Stimulated activated CD8-positive, alpha-beta memory T cell treated with anti-CD3 and anti-CD28 coated beads, Interleukin-12 subunit alpha, Interleukin-12 subunit beta, amount 100 ng/mL, for 4 hours (primary cell): ENCODE results near the gene MACROD2.

Experiments
- DNase-seq: peaks from one replicate; pipeline ENCODE4 v3.0.0-alpha.2; 2020; ENCODE audit warnings: low read depth

MACROD2 gene

DNA sequence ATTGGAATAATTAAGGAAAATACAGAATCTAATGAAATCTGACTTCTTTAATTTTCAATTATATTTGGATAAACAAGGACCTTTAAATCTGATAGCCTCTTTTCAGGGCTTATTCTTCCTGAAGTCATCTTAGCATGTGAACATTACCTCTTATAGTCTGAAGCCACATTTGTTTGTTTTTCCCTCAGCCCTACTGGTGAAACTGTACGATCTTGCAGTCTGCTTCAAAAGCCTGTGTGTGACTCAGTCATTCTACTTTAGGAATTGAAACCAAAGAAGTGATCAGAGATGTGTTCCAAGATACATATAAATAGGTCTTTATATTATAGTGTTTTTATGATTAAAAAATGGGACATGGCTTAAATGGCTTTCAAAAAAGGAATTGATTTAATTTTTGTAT, 67.5 kb downstream of the MACROD2 start:
- DNase-seq = no peak

DNA sequence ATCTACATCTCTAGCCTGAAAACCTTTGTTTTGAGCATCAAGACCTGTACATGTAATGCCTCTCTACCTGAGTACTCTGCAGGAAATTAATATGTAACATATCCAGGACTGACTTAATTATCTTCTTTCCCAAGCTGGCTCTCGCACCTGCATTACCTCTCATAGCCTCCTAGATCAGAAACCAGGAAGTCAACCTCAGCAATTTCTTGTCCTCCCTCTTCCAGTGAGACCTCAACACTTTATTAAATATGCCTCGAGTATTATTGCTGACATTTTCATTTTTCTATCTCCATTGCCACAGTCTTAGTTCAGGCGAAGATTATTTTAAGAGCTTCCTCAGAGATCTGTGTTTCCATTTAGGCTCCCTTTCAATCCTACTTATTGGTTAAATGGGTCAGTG, 69.0 kb downstream of the MACROD2 start:
- DNase-seq = no peak

DNA sequence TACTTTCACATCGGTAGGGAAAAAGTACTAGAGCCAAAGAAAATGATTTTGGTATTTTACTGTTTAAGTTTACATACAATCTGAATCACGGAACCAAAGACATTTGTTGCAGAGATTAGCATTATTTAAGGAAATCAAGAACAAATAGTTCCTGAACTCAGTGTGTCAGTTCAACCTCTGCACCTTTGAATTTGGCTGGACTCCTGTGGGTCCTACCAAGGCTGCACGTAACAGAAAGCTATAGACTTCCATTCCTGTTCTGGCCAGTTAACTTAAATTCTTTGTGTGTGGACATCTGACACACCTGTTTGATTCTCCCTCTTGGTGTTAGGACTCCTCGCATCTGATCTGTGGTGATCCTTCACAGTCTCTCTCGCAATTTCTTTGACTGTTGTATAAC, 69.6 kb downstream of the MACROD2 start:
- DNase-seq = no peak

GRCh38 chr20:14065774-14066173, 70.5 kb downstream of the MACROD2 start:
- DNase-seq = no peak

- DNase-seq = no peak
Measured at GRCh38 chr20:14067603-14068002, 72.3 kb downstream of the MACROD2 start.

DNA sequence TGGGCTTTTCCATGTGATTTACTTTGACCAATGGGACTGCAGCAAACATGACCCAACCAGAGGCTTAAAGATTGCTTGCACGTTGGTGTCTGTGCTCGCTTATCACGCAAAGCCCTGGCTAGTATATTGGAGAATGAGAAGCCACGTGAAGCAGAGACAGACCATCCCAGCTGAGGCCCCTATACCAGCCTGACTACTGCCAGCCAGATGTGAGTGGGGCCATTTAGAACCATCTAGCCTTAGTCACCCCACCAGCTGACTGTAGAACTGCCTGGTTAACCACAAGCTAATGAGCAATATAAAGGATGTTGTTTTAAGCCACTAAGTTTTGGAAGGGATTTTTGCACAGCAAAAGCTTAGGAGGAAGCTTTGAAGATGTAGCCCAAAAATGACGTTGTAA, 74.5 kb downstream of the MACROD2 start:
- DNase-seq = no peak

DNA sequence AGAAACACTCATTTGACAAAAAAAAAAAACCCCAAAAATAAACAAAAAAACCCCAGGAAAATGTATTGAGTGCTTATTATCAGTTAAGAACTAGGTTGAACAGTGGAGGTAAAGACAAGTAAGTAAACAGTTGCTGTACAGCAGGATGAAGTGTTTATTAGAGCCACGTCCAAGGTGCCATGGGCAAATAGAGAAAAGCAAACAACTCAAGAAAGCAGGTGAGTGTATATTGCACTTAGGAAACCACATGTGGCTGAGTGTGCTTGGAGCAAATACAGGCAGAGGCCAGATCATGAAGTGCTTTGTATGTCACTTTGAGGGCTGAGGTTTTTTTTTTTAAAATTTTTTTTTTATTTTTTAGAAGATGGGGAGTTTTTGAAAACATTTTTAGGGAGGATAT, 98.3 kb downstream of the MACROD2 start:
- DNase-seq = no peak

GRCh38 chr20:14098261-14098660, 102.9 kb downstream of the MACROD2 start:
- DNase-seq = no peak

- DNase-seq = no peak
Measured at GRCh38 chr20:14113416-14113815, 118.1 kb downstream of the MACROD2 start.

DNA sequence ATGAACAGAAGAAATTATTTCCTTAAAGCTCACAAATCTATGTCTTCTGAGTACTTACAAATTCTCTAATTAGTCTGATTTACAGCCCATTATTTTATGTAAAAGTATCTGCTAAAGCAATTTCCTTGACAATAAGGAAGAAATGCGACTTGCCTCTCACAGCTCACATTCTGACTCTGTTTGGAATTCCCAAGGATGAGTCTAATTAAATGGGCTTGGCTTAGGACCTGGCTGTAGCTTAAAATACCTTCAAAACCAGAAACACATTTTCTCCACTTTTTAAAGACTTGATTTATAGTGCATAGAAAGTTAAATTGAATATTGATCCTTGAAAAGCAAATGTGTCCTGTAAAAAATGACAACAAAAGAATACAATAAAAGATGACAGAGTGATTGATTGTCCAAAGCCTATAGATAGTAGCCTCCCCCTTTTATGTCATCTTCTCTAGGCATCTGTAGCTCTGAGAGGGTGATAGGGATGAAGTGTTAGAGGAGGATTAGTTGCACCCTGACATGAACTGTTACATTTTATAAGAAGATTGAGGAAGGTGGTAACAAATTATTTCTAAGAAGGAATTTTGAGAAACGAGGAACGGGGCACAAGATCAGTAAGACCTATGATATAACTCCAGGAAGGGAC, 118.9 kb downstream of the MACROD2 start:
- no peak for DNase-seq

- no peak for DNase-seq
Measured at GRCh38 chr20:14116037-14116436, 120.7 kb downstream of the MACROD2 start.

GRCh38 chr20:14117768-14118167, 122.5 kb downstream of the MACROD2 start:
- DNase-seq = no peak

- DNase-seq = no peak
Measured at GRCh38 chr20:14126856-14127255, 131.5 kb downstream of the MACROD2 start.

DNA sequence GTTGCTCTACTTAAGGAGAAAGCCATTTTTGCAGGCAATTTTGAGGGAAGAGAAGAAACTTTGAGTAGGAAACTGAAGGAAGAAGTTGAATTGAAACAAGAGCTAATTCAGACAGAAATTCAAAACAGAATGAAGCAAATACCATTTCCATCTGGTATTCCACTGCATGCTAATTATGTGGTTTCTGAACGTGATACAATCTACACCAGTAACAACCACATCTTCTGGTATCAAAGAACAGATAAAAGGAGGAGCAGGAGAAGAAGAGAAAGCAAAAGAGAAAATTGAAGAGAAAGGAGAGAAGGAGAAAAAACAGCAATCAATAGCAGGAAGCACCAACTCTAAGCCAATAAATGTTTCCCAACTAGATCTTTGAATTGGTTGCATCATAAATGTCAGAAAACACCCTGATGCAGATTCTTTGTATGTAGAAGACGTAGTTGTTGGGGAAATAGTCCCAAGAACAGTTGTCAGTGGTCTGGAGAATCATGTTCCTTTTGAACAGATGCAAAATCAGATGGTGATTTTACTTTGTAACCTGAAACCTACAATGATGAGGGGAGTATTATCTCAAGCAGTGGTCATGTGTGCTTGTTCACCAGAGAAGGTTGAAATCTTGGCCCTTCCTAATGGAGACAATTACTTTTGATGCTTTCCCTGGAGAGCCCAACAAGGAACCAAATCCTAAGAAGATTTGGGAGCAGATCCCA, 132.4 kb downstream of the MACROD2 start:
- DNase-seq = no peak

DNA sequence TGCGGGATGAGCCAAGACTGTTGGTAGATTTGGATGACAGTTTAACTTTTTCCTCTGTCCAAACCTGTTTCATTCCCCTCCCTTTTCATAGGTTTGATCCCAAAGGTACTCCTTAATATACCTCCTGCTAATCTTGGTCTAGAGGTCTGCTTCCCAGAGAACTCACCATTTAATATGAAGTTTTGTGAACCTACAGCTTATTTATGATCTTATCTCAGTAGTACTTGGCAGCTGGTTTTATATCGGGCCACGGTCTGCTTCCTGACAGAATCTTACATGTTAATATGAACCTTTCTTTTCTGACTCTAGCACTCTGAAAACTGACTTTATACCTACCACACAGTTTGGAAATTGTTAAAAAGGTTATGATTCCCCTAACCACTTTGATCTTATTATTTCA, 138.7 kb downstream of the MACROD2 start:
- no peak for DNase-seq

DNA sequence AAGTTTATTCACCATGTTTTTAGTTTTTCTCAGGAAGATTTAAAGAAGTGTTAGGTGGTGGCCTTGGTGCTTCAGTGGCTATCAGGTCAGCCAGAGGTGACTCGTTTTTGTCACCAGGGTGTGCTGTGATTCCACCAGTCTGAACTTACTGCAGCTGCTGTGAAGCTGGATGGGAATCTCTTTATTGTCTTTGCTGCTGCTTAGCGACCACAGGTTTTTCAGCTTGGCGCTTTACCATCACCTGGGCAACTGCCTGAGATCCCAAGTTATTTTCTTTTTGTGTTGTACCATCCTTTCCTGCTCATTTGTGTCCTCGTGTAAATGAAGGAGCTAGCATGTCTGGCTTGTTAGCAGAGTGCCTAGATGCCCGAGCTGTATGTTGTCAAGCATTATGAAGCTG, 146.9 kb downstream of the MACROD2 start:
- no peak for DNase-seq

- DNase-seq = no peak
Measured at GRCh38 chr20:14142964-14143627, 147.8 kb downstream of the MACROD2 start.

GRCh38 chr20:14148042-14148441, 152.7 kb downstream of the MACROD2 start:
- no peak for DNase-seq

DNA sequence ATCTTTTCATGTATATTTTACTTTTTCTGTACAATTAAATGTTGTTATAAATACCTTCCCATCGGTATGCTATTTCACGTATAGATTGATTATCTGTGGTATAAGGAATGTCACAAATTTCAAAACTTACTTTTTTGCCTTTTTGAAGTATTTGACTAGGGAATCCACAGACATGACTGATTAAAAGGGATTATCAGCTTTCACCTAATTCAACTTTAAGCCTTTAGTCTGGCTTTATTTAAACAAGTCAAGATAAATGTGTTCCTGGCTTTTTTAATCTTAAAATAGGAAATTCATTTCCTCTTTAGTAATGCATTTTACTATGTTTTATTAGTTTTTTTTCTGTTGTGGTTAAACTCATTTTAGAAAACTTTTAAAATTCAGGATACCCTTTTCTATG, 160.0 kb downstream of the MACROD2 start:
- no peak for DNase-seq

GRCh38 chr20:14178528-14178927, 183.2 kb downstream of the MACROD2 start:
- no peak for DNase-seq

- no peak for DNase-seq
Measured at GRCh38 chr20:14178952-14179351, 183.6 kb downstream of the MACROD2 start.

DNA sequence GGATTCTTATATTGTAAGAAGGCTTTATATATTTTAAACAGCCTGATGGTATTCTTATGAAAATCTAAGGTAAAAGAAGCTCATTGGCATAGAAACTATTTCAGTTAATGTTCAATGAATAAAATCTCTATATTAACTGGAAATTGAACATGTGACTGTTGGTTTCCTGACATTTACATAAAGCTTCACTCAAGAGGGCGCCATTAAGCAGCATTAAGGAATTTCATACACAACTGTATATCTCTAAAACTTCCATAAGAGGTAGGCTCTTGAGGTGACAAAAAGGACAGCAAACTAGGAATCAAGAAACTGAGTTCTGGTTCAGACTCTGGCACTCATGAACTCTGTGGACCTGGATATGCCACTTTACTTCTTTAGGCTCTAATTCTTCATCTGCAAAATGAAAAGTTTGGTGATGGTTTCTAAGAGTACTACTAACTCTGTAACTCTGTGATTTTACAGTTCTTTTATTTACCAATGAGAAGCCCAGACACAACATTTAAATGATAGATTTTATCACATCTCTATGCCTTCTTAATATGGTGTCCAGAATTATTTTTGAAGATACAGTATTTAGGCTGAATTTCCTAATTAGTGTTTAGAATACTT, 194.6 kb downstream of the MACROD2 start:
- DNase-seq = no peak

- DNase-seq = no peak
Measured at GRCh38 chr20:14191559-14191958, 196.2 kb downstream of the MACROD2 start.
